B cell (primary cell): ENCODE results near the gene DAZAP1.

Experiments
- CTCF ChIP-seq: fragments of 200-600 bp; IDR thresholded peaks from one replicate; pipeline ENCODE4 v1.8.0; 2022; ENCODE audit warnings: antibody characterized with exemption, mild to moderate bottlenecking
- EZH2 ChIP-seq: IDR thresholded peaks from 2 replicates; pipeline ENCODE4 v1.6.1; 2012; ENCODE audit warnings: borderline replicate concordance, low read depth, mild to moderate bottlenecking, moderate library complexity, low read length; ENCODE audit not compliant: insufficient read depth, poor library complexity, severe bottlenecking

GRCh38 chr19:1422943-1423342 lies 15.6 kb downstream of the DAZAP1 start:
- no peak for TF ChIP-seq CTCF
- TF ChIP-seq EZH2, result no peak
